Ovary (tissue), 9 donors: ENCODE measurements around the gene SRD5A3. TPM values are rescaled to one million over a fixed set of nuclear protein-coding genes. Genes with fewer than 3 reads are reported as not detected.

Source experiments
- DNase-seq, 5 donors: peaks; one replicate each; pipeline ENCODE4 v3.0.0-alpha.2; 2019 to 2020
- H3K27ac ChIP-seq, 2 donors: fragments of 200-600 bp; one replicate each; pipeline versions ENCODE4 v1.5.1 to v1.8.0; 2019 to 2022
- H3K27me3 ChIP-seq: fragments of 200-600 bp; one replicate; pipeline ENCODE4 v1.8.0; 2022
- H3K36me3 ChIP-seq: fragments of 200-600 bp; sonication (generic); one replicate; pipeline ENCODE4 v1.5.1; 2019
- H3K4me1 ChIP-seq: one replicate; pipeline ENCODE4 v1.8.1; 2013; ENCODE audit warnings: mild to moderate bottlenecking, moderate library complexity; ENCODE audit not compliant: insufficient read depth
- H3K4me3 ChIP-seq: fragments of 200-600 bp; sonication (generic); one replicate; pipeline ENCODE4 v1.5.1; 2017
- H3K9me3 ChIP-seq, 2 donors: fragments of 200-600 bp in 1 of 2; sonication (generic) in 1 of 2; one replicate each; pipeline versions ENCODE4 v1.5.1 to v1.8.1; 2013 to 2019; ENCODE audit warnings: mild to moderate bottlenecking in 1 of 2, moderate library complexity in 1 of 2
- CTCF ChIP-seq, 3 donors: fragments of 450-650 bp in 2 of 3; fragments of 200-600 bp in 1 of 3; IDR thresholded peaks; one replicate each; pipeline versions ENCODE4 v1.5.1 to v1.8.0; 2016 to 2022; ENCODE audit warnings: antibody characterized with exemption in 3 of 3, mild to moderate bottlenecking in 1 of 3
- EP300 ChIP-seq: sonication (generic); formaldehyde crosslinking; IDR thresholded peaks from one replicate; pipeline ENCODE4 v1.6.1; 2017; ENCODE audit warnings: antibody characterized with exemption
- POLR2A ChIP-seq: fragments of 450-650 bp; IDR thresholded peaks from one replicate; pipeline ENCODE4 v1.6.1; 2017; ENCODE audit warnings: antibody characterized with exemption, mild to moderate bottlenecking, moderate library complexity
- WGBS, 3 donors: extraction: QIAGEN DNeasy Blood & Tissue Kit in 1 of 3; methylation state at CpG; one replicate each; pipeline versions ENCODE4 v1.1.5 to v1.1.7; 2013 to 2017; 5-methylcytosine and 5-hydroxymethylcytosine counted together
- intact Hi-C, 4 donors: fragments of 100-400 bp; cut with DNase I; formaldehyde crosslinking; loops; one replicate each; pipeline versions ENCODE4 v1.11.0 to v1.15.1; 2022 to 2023
- polyA plus RNA-seq, 2 donors: library from polyadenylated mRNA; stranded (reverse); fragments of 200-250 nt in 1 of 2; fragments of 350-450 nt in 1 of 2; fragmentation: Illumina TruSeq in 1 of 2; extraction: RNeasy Lipid Tissue Mini Kit (QIAGEN cat#74804) in 1 of 2; gene quantifications; one replicate each; pipeline ENCODE4 v1.2.3, GENCODE V29; 2013 to 2014
- total RNA-seq, 7 donors: library from RNA; depleted of rRNA in 2 of 7; stranded (reverse); fragments of >200 nt in 2 of 7; fragmentation: NEBNext Ultra II Directional in 3 of 7; extraction: Animal tissue kit (Norgen Biotek cat#: 25700) in 3 of 7; gene quantifications; one replicate each; pipeline versions ENCODE4 v1.1.0 to v1.2.4, GENCODE V29; 2016 to 2023
- donor health status: DM: no; HTN: no; CAD: no; lungs with moderate emphysema.
- donor health status: DM: no; HTN: no; CAD: no.
- donor health status: Bipolar disorder and iron deficiency.
- donor health status: DM: yes; HTN: yes; CAD: no.
- donor health status: DM: no; HTN: no; CAD: no.
- donor health status: DM: yes; HTN: yes; CAD: no.

SRD5A3 gene
- total and polyA plus RNA-seq, 9 donors = 1.2 to 12.3 (median 2.9) TPM

- DNase-seq = no peak
- no peak for TF ChIP-seq EP300
- no peak for TF ChIP-seq POLR2A
- no peak for TF ChIP-seq CTCF (IDR thresholded peaks at IDR 0.05)
- no peak overlapping the region for H3K27ac ChIP-seq
- 56 to 76% (median 59%) methylated on average over 4 of the region's 4 CpGs for WGBS, 3 donors
- intact Hi-C loops = no loop called here
- no peaks in the 10 kb centered on the region for H3K4me1 ChIP-seq
- H3K4me3 ChIP-seq = no peak overlapping the region
- no peaks in the 10 kb centered on the region for H3K36me3 ChIP-seq
- H3K9me3 ChIP-seq = no peaks in the 10 kb centered on the region
- H3K27me3 ChIP-seq = no peaks in the 10 kb centered on the region
Observed at GRCh38 chr4:55338486-55338885, 7.6 kb upstream of the SRD5A3 start.

GRCh38 chr4:55340266-55340665, 5.8 kb upstream of the SRD5A3 start:
- 56 to 64% (median 63%) methylated on average over 3 of the region's 3 CpGs for WGBS, 3 donors
- Histone ChIP-seq H3K9me3 (no peaks in the 10 kb centered on the region), H3K4me3 (no peak overlapping the region), H3K36me3 (no peaks in the 10 kb centered on the region), H3K4me1 (no peaks in the 10 kb centered on the region), H3K27me3 (no peaks in the 10 kb centered on the region), H3K27ac (no peak overlapping the region)
- intact Hi-C loops = loop anchor here in 2 of 4 donors (10.0 kb wide), 2 partner anchors 205 to 215 kb away; partner anchors contain the start of gene CLOCK (in 1 of the 2)
- TF ChIP-seq CTCF (IDR thresholded peaks at IDR 0.05) = no peak
- TF ChIP-seq EP300 = no peak
- TF ChIP-seq POLR2A = no peak
- no peak for DNase-seq

- no peaks in the 10 kb centered on the region for H3K9me3 ChIP-seq
- DNase-seq = no peak
- no peaks in the 10 kb centered on the region for H3K36me3 ChIP-seq
- intact Hi-C loops = loop anchor here in 2 of 4 donors (10.0 kb wide), 2 partner anchors 201 to 211 kb away; partner anchors contain the start of gene CLOCK (in 1 of the 2)
- no peak overlapping the region for H3K27ac ChIP-seq
- 81 to 83% (median 83%) methylated on average over 7 of the region's 7 CpGs for WGBS, 3 donors
- no peaks in the 10 kb centered on the region for H3K27me3 ChIP-seq
- no peaks in the 10 kb centered on the region for H3K4me1 ChIP-seq
- TF ChIP-seq POLR2A = no peak
- TF ChIP-seq EP300 = no peak
- TF ChIP-seq CTCF (IDR thresholded peaks at IDR 0.05) = no peak
- H3K4me3 ChIP-seq = no peak overlapping the region
Observed at GRCh38 chr4:55343887-55344286, 2.2 kb upstream of the SRD5A3 start.

- DNase-seq = no peak
- intact Hi-C loops = loop anchor here (5.0 to 10.0 kb wide), 6 partner anchors 42 to 210 kb away; partner anchors contain the start of genes CLOCK (in 2 of the 4) and TMEM165 (in 1 of the 4)
- Histone ChIP-seq H3K36me3 (no peaks in the 10 kb centered on the region), H3K27me3 (no peaks in the 10 kb centered on the region), H3K4me3 (no peak overlapping the region), H3K27ac (no peak overlapping the region), H3K9me3 (no peaks in the 10 kb centered on the region), H3K4me1 (no peaks in the 10 kb centered on the region)
- no peak for TF ChIP-seq CTCF (IDR thresholded peaks at IDR 0.05)
- no peak for TF ChIP-seq EP300
- no peak for TF ChIP-seq POLR2A
- 73 to 89% (median 81%) methylated on average over 3 of the region's 3 CpGs for WGBS, 3 donors
Observed at GRCh38 chr4:55345054-55345453, 988 bp upstream of the SRD5A3 start.
